ENCODE results near the gene TMCO6.

The TMCO6 gene

GRCh38 chr5:140674211-140674610 is 35.0 kb downstream of the TMCO6 start:
- DNase-seq: no peak

DNA sequence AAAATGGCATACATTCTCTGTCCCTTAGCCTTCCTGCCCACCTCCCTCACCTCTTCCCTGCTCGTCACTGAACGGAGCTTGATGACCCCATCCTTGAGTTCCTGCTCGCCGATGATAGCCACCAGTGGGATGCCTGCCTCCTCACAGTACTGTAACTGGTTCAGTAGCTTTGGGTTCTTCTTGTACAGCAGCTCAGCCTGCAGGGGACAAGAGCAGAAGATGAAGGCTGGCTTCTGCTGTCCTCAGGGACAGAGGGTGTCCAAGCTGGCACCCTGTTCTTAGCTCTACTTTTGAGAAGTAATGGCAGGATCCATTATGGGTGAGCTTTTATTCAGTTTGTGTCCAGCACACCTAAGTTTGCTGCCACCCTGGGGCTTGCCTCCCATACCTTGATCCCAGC is 35.4 kb downstream of the TMCO6 start:
- no peak for DNase-seq

DNA sequence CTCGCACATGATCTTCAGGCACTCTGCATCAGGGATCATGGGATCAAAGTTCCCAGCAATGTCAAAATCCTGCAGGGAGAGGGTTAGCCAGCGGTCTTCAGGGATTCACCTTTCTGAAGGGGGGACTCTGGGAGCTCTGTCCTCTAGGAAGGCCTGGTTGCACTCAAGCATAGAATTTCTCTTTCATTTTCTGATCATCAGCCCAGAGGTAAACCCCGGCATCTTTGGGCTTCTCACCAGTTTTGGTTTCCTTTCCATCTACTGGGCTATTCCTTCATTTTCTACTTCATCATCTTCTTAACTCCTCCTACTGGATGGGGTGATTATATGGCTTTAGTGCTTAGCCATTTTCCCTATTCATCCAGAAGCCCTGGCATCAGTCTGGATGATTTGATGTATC is 38.7 kb downstream of the TMCO6 start:
- no peak for DNase-seq

DNA sequence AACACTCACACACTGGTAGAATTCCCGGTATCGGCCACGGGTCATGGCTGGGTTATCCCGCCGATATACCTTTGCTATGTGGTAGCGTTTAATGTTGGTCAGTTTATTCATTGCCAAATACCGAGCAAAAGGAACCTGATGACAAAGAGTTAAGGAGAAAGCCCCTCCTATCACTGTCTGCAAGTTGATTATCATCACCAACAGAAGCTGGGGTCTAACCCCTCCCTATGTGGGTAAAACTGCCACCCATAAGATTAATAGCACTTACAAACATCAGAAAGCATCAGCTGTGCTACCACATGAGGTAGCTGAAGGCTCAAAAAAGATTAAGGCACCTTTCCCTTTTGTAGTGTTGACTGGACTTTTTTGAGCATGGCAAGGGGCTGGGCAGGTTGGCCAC is 39.7 kb downstream of the TMCO6 start:
- no peak for DNase-seq

GRCh38 chr5:140690376-140690932 is 51.2 kb downstream of the TMCO6 start:
- no peak for DNase-seq

GRCh38 chr5:140690941-140691924 is 52.0 kb downstream of the TMCO6 start, which contains the start of the genes HARS1 and HARS2:
Gene HARS1, minus strand, starts transcription at chr5:140691370. Its CDS starts 66 bp downstream, at chr5:140691304.
Gene HARS2, plus strand, starts transcription at chr5:140691455. Its CDS starts 194 bp downstream, at chr5:140691649.
- peak; percentile 93 for DNase-seq

GRCh38 chr5:140694276-140694675 is 55.0 kb downstream of the TMCO6 start:
- DNase-seq: no peak
